Activated naive CD8-positive, alpha-beta T cell treated with anti-CD3 and anti-CD28 coated beads, Interleukin-2, amount 50 U/mL, for 24 hours (primary cell): Measurements from ENCODE around the gene WWOX.

Experiments
- ATAC-seq: fragments of 150-1000 bp; cut with Tn5 transposase; one replicate; pipeline ENCODE4 v1.10.0; 2021
- DNase-seq: peaks from one replicate; pipeline ENCODE4 v3.0.0; 2021
- H3K27ac Mint-ChIP-seq: one replicate; pipeline ENCODE4 v1.8.0; 2021; ENCODE audit warnings: mild to moderate bottlenecking, mixed read lengths
- H3K27me3 Mint-ChIP-seq: one replicate; pipeline ENCODE4 v1.8.0; 2021; ENCODE audit warnings: mixed read lengths
- H3K36me3 Mint-ChIP-seq: one replicate; pipeline ENCODE4 v1.8.0; 2021; ENCODE audit warnings: low read depth, mixed read lengths
- H3K4me1 Mint-ChIP-seq: one replicate; pipeline ENCODE4 v1.8.0; 2021; ENCODE audit warnings: mixed read lengths
- H3K4me3 Mint-ChIP-seq: one replicate; pipeline ENCODE4 v1.8.0; 2021; ENCODE audit warnings: mild to moderate bottlenecking, moderate library complexity, mixed read lengths
- H3K9me3 Mint-ChIP-seq: one replicate; pipeline ENCODE4 v1.8.0; 2021; ENCODE audit warnings: mixed read lengths

WWOX gene

GRCh38 chr16:78931267-78931666 lies 831.8 kb downstream of the WWOX start:
- no peaks in the 10 kb centered on the region for H3K9me3 Mint-ChIP-seq
- no peak for ATAC-seq
- DNase-seq = no peak
- H3K36me3 Mint-ChIP-seq = peaks cover 4% of the 10 kb centered on the region
- no peaks in the 10 kb centered on the region for H3K4me1 Mint-ChIP-seq
- H3K27me3 Mint-ChIP-seq = no peaks in the 10 kb centered on the region
- H3K4me3 Mint-ChIP-seq = no peak overlapping the region
- no peak overlapping the region for H3K27ac Mint-ChIP-seq

GRCh38 chr16:78931678-78932077 lies 832.2 kb downstream of the WWOX start:
- peaks cover 4% of the 10 kb centered on the region for H3K36me3 Mint-ChIP-seq
- no peak for ATAC-seq

GRCh38 chr16:78932355-78932943 lies 833.0 kb downstream of the WWOX start:
- ATAC-seq = no peak
- Mint-ChIP-seq H3K27ac (no peak overlapping the region), H3K4me3 (no peak overlapping the region), H3K36me3 (peaks cover 4% of the 10 kb centered on the region), H3K27me3 (no peaks in the 10 kb centered on the region), H3K9me3 (no peaks in the 10 kb centered on the region), H3K4me1 (no peaks in the 10 kb centered on the region)
- DNase-seq = no peak

More at GRCh38 chr16:78931678-78932077, 832.2 kb downstream of the WWOX start:
- H3K4me1 Mint-ChIP-seq = no peaks in the 10 kb centered on the region
- H3K27me3 Mint-ChIP-seq = no peaks in the 10 kb centered on the region
- H3K9me3 Mint-ChIP-seq = no peaks in the 10 kb centered on the region
- H3K27ac Mint-ChIP-seq = no peak overlapping the region
- H3K4me3 Mint-ChIP-seq = no peak overlapping the region
- DNase-seq = no peak

GRCh38 chr16:78936060-78936459 lies 836.6 kb downstream of the WWOX start:
- ATAC-seq (no peak), DNase-seq (no peak)
- H3K4me3 Mint-ChIP-seq = no peak overlapping the region
- no peak overlapping the region for H3K27ac Mint-ChIP-seq
- no peaks in the 10 kb centered on the region for H3K4me1 Mint-ChIP-seq
- peaks cover 4% of the 10 kb centered on the region for H3K9me3 Mint-ChIP-seq
- no peaks in the 10 kb centered on the region for H3K27me3 Mint-ChIP-seq
- H3K36me3 Mint-ChIP-seq = peaks cover 4% of the 10 kb centered on the region

GRCh38 chr16:78939597-78939996 lies 840.1 kb downstream of the WWOX start:
- H3K27me3 Mint-ChIP-seq = no peaks in the 10 kb centered on the region
- DNase-seq = no peak
- H3K4me3 Mint-ChIP-seq = no peak overlapping the region
- H3K36me3 Mint-ChIP-seq = peaks cover 4% of the 10 kb centered on the region
- H3K4me1 Mint-ChIP-seq = no peaks in the 10 kb centered on the region
- ATAC-seq = no peak
- H3K27ac Mint-ChIP-seq = no peak overlapping the region
- H3K9me3 Mint-ChIP-seq = peaks cover 4% of the 10 kb centered on the region

- no peaks in the 10 kb centered on the region for H3K4me1 Mint-ChIP-seq
- H3K9me3 Mint-ChIP-seq = peaks cover 4% of the 10 kb centered on the region
- H3K4me3 Mint-ChIP-seq = no peak overlapping the region
- H3K27ac Mint-ChIP-seq = no peak overlapping the region
- no peak for DNase-seq
- no peaks in the 10 kb centered on the region for H3K36me3 Mint-ChIP-seq
- ATAC-seq = no peak
- H3K27me3 Mint-ChIP-seq = no peaks in the 10 kb centered on the region
Observed at GRCh38 chr16:78942625-78943245, 843.3 kb downstream of the WWOX start.

GRCh38 chr16:78945336-78945735 lies 845.9 kb downstream of the WWOX start:
- Mint-ChIP-seq H3K36me3 (no peaks in the 10 kb centered on the region), H3K4me1 (no peaks in the 10 kb centered on the region), H3K27ac (no peak overlapping the region), H3K27me3 (no peaks in the 10 kb centered on the region), H3K9me3 (no peaks in the 10 kb centered on the region), H3K4me3 (no peak overlapping the region)
- no peak for DNase-seq
- ATAC-seq = no peak

- ATAC-seq = no peak
- Mint-ChIP-seq H3K27ac (no peak overlapping the region), H3K27me3 (no peaks in the 10 kb centered on the region), H3K9me3 (no peaks in the 10 kb centered on the region), H3K4me3 (no peak overlapping the region), H3K4me1 (no peaks in the 10 kb centered on the region), H3K36me3 (no peaks in the 10 kb centered on the region)
- DNase-seq = no peak
Observed at GRCh38 chr16:78946556-78946955, 847.1 kb downstream of the WWOX start.

- H3K27ac Mint-ChIP-seq = no peak overlapping the region
- ATAC-seq = no peak
- no peak for DNase-seq
- H3K4me3 Mint-ChIP-seq = no peak overlapping the region
- no peaks in the 10 kb centered on the region for H3K36me3 Mint-ChIP-seq
- H3K4me1 Mint-ChIP-seq = no peaks in the 10 kb centered on the region
- H3K9me3 Mint-ChIP-seq = peaks cover 4% of the 10 kb centered on the region
- H3K27me3 Mint-ChIP-seq = no peaks in the 10 kb centered on the region
Observed at GRCh38 chr16:78950768-78951167, 851.3 kb downstream of the WWOX start.

- Mint-ChIP-seq H3K27ac (no peak overlapping the region), H3K9me3 (peaks cover 4% of the 10 kb centered on the region), H3K27me3 (no peaks in the 10 kb centered on the region), H3K4me3 (no peak overlapping the region), H3K36me3 (no peaks in the 10 kb centered on the region), H3K4me1 (no peaks in the 10 kb centered on the region)
- no peak for ATAC-seq
- DNase-seq = no peak
Observed at GRCh38 chr16:78952630-78953029, 853.2 kb downstream of the WWOX start.

GRCh38 chr16:78953526-78953925 lies 854.1 kb downstream of the WWOX start:
- Mint-ChIP-seq H3K27ac (no peak overlapping the region), H3K9me3 (peaks cover 4% of the 10 kb centered on the region), H3K4me1 (no peaks in the 10 kb centered on the region), H3K4me3 (no peak overlapping the region), H3K27me3 (no peaks in the 10 kb centered on the region), H3K36me3 (no peaks in the 10 kb centered on the region)
- no peak for DNase-seq
- no peak for ATAC-seq

- H3K36me3 Mint-ChIP-seq = no peaks in the 10 kb centered on the region
- H3K27ac Mint-ChIP-seq = no peak overlapping the region
- no peak overlapping the region for H3K4me3 Mint-ChIP-seq
- DNase-seq (no peak), ATAC-seq (no peak)
- peaks cover 2% of the 10 kb centered on the region for H3K4me1 Mint-ChIP-seq
- H3K9me3 Mint-ChIP-seq = peaks cover 9% of the 10 kb centered on the region
- peaks cover 2% of the 10 kb centered on the region for H3K27me3 Mint-ChIP-seq
Observed at GRCh38 chr16:78955206-78955605, 855.8 kb downstream of the WWOX start.

GRCh38 chr16:78956859-78957258 lies 857.4 kb downstream of the WWOX start:
- no peak overlapping the region for H3K4me3 Mint-ChIP-seq
- no peak for DNase-seq
- peaks cover 13% of the 10 kb centered on the region for H3K9me3 Mint-ChIP-seq
- H3K36me3 Mint-ChIP-seq = no peaks in the 10 kb centered on the region
- peaks cover 2% of the 10 kb centered on the region for H3K27me3 Mint-ChIP-seq
- H3K4me1 Mint-ChIP-seq = peaks cover 9% of the 10 kb centered on the region
- no peak overlapping the region for H3K27ac Mint-ChIP-seq
- ATAC-seq = no peak

- H3K9me3 Mint-ChIP-seq = peaks cover 13% of the 10 kb centered on the region
- DNase-seq = no peak
Observed at GRCh38 chr16:78957317-78958100, 858.1 kb downstream of the WWOX start.

GRCh38 chr16:78961464-78961863 lies 862.0 kb downstream of the WWOX start:
- DNase-seq (no peak), ATAC-seq (no peak)
- H3K36me3 Mint-ChIP-seq = peaks cover 5% of the 10 kb centered on the region
- peaks cover 2% of the 10 kb centered on the region for H3K27me3 Mint-ChIP-seq
- no peak overlapping the region for H3K4me3 Mint-ChIP-seq
- H3K9me3 Mint-ChIP-seq = peaks cover 24% of the 10 kb centered on the region
- H3K27ac Mint-ChIP-seq = peak overlapping the region; percentile 40
- peaks cover 21% of the 10 kb centered on the region for H3K4me1 Mint-ChIP-seq

More at GRCh38 chr16:78957317-78958100, 858.1 kb downstream of the WWOX start:
- Mint-ChIP-seq H3K4me1 (peaks cover 12% of the 10 kb centered on the region), H3K27me3 (peaks cover 2% of the 10 kb centered on the region), H3K36me3 (no peaks in the 10 kb centered on the region), H3K27ac (no peak overlapping the region), H3K4me3 (no peak overlapping the region)
- ATAC-seq = no peak
